Cardiac fibroblast (primary cell): ENCODE data around the gene PHACTR1.
"Not testable (repeated sequence)": the region's sequence is repeated elsewhere in the genome, so short reads cannot be mapped to it uniquely, and the experiment has no call there.

Experiments
- DNase-seq, 2 donors: peaks; one replicate each; pipeline versions ENCODE4 v3.0.0 to v3.0.0-alpha.2; 2010; ENCODE audit warnings: low read depth in 2 of 2
- H3K4me3 ChIP-seq, 2 donors: replicated peaks in 1 of 2; 1 replicate in 1 of 2; 2 replicates in 1 of 2; pipeline ENCODE4 v1.5.1; 2011; ENCODE audit warnings: low read depth in 2 of 2, low read length in 2 of 2, mild to moderate bottlenecking in 2 of 2, moderate library complexity in 1 of 2
- TF ChIP-seq, protein P1 (sequence below): IDR thresholded peaks from one replicate; pipeline ENCODE4 v1.5.1; 2011; ENCODE audit warnings: low read depth, mild to moderate bottlenecking, low read length, inconsistent platforms

Gene PHACTR1

DNA sequence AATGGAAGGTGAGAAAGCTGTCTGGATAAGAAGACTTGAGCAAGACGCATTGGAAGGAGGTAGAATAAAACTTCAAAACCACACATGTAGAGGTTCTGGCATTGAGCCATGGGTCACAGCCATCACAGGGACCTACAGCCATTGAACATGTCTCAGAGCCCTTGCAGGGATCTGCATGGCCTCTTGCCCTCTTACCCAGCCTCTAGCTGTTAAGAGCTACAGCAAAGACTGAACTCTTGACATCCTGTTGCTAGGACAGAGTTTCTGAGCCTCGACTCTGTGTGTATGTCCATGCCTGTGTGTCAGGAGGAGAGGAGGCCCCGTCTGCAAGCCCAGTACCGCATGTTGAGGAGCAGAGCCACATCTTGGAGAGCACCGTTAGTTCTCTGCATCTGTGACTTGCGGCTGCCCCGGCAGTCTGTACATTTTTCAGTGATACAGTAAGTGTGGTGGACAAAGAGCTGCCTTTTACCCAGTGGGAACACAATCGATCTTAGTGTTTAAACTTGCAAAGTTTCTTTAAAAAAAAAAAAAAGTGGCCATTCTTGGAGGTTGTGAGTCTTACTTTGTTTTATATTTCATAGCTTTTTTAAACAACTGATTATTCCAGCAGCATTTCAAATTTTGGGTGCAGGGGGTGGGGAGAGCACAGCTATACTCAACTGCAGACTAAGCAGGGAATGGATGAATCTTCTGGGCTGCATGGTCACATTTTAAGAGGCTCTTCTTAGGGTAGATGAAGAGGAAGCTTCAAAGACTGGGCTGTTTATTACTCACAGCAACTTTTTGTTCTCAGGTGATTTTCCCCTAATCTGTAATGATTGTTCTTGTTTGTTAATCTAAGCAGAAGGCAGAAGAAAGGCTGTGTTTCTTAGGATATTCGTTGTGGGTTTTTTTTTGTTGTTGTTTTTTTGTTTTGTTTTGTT, 523.2 kb downstream of the PHACTR1 start:
- peak in 1 of 2 donors; percentile 20 for DNase-seq
- TF ChIP-seq, protein P1, sequence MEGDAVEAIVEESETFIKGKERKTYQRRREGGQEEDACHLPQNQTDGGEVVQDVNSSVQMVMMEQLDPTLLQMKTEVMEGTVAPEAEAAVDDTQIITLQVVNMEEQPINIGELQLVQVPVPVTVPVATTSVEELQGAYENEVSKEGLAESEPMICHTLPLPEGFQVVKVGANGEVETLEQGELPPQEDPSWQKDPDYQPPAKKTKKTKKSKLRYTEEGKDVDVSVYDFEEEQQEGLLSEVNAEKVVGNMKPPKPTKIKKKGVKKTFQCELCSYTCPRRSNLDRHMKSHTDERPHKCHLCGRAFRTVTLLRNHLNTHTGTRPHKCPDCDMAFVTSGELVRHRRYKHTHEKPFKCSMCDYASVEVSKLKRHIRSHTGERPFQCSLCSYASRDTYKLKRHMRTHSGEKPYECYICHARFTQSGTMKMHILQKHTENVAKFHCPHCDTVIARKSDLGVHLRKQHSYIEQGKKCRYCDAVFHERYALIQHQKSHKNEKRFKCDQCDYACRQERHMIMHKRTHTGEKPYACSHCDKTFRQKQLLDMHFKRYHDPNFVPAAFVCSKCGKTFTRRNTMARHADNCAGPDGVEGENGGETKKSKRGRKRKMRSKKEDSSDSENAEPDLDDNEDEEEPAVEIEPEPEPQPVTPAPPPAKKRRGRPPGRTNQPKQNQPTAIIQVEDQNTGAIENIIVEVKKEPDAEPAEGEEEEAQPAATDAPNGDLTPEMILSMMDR, result no peak
- H3K4me3 ChIP-seq, result no peak overlapping the region

DNA sequence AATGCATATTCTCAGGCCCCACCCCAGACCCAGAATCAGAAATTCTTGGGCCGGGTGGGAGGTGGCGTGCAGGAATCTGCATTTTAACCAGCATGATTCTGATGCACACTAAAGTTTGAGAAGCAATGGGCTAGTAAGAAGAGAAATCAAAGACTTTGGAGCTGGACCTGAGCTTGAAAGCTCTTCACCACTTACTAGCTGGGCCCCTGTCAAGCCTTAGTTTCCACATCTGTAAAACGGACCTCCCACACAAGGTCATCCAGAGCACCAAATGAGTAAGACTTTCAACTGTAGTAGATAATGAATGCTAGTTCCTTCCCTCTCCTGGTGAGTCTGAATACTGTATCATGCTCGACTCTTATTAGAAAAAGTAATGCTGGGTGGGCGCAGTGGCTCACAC, 524.8 kb downstream of the PHACTR1 start:
- TF ChIP-seq, protein P1, result no peak
- no peak for DNase-seq
- no peak overlapping the region for H3K4me3 ChIP-seq

DNA sequence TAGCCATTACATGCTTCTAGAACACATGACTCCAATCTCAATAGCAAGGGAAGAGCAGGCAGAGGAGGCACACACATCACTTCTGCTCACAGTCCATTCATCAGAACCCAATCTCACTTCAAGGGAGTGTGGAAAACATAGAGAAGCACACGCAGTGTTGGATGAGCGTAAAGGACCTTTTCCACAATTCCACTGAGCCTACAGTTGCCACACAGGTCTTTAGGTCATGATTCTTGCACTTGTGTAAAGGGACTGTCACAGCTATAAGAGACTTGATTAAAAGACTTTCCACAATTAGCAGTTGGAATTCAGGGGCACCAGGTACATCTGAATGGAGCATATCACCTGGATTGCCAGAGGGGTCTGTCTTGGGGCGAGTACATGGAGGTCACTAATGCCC, 525.6 kb downstream of the PHACTR1 start:
- TF ChIP-seq, protein P1, result no peak
- DNase-seq, result no peak

DNA sequence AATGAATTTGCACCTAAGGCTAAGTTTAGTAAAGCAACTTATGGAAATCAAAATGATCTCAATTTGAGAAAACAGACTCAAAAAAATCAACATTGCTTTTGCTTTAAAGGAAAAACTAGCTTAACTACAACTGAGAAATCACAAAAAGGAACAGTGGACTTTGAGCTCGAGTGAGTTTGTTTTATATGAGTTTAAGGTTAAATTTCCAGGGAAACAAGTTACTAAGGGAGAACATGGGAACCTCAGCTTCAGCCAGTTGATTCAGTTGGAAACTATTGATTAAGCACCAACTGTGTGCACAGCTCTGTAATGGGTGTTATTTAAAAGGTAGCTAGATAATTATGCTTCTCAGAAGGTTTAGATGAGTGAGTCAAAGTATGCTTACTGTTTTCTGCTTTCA, 526.0 kb downstream of the PHACTR1 start:
- DNase-seq, result no peak
- TF ChIP-seq, protein P1, result no peak
- H3K4me3 ChIP-seq, result no peak overlapping the region

More for the DNA sequence above, 525.6 kb downstream of the PHACTR1 start:
- no peak overlapping the region for H3K4me3 ChIP-seq

DNA sequence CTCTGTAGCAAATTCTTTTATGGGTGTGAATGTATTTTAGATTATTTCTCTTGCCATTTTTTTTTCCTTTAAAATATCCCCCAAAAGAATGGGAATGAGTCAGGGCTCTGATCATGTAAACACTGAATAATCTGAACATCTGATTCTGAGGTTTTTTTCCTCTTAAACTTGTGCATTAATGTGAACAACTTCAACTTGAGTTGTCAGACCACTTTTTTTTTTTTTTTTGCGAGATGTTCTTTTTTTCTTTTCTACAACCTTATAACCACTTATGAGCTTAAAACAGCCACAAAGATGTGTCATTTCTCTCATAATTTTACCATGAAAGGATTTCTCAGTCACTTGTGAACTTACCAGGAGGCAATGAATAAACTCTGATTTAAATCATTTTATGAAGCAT, 526.5 kb downstream of the PHACTR1 start:
- DNase-seq, result no peak
- TF ChIP-seq, protein P1, result no peak

DNA sequence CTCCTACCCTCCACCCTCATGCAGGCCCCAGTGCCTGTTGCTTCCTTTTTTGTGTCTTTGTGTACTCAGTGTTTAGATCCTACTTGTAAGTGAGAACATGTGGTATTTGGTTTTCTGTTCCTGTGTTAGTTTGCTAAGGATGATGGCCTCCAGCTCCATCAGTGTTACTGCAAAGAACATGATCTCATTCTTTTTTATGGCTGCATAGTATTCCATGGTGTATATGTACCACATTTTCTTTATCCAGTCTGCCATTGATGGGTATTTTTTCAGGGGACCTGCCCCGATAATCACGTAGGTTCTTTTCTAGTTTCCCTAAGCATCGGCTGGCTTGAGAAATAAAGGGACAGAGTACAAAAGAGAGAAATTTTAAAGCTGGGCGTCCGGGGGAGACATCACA, 527.2 kb downstream of the PHACTR1 start:
- not testable (repeated sequence) for DNase-seq, H3K4me3 ChIP-seq

More for the DNA sequence above, 526.5 kb downstream of the PHACTR1 start:
- H3K4me3 ChIP-seq, result no peak overlapping the region

DNA sequence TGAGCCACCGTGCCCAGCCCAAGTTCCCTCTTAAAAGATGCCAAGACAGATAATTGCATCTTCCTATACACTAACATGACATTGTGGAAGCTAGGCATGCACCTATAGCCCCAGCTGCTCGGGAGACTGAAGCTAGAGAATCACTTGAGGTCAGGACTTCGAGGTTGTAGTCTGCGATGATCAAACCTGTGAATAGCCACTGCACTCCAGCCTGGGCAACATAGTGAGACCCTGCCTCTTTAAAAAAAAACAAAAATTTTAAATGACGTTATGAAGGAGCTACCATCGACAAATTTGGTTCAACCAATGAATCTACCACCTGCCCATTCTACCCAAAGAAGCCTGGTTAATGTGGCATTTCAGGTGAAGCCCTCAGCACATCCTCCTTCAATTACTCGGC, 531.1 kb downstream of the PHACTR1 start:
- no peak for DNase-seq
- H3K4me3 ChIP-seq, result no peak overlapping the region

More for the DNA sequence above, 531.1 kb downstream of the PHACTR1 start:
- TF ChIP-seq, protein P1, result no peak
